Neuronal stem cell (in vitro differentiated cells): ENCODE results near the gene CHD2.

ENCODE experiments used
- DNase-seq: peaks from one replicate; pipeline ENCODE4 v3.0.0-alpha.2; 2013; ENCODE audit warnings: low spot score
- H2AFZ ChIP-seq: one replicate; pipeline ENCODE4 v1.6.1; 2013; ENCODE audit warnings: mild to moderate bottlenecking, low read length, inconsistent platforms
- H2AK5ac ChIP-seq: 2 replicates; pipeline ENCODE4 v1.6.1; 2013; ENCODE audit warnings: low read depth, mild to moderate bottlenecking, inconsistent platforms, low read length, moderate library complexity, mixed read lengths
- H2BK120ac ChIP-seq: 2 replicates; pipeline ENCODE4 v1.6.1; 2013; ENCODE audit warnings: low read depth, mild to moderate bottlenecking, inconsistent platforms, low read length, moderate library complexity, mixed read lengths
- H2BK12ac ChIP-seq: one replicate; pipeline ENCODE4 v1.6.1; 2013; ENCODE audit warnings: low read length, inconsistent platforms
- H2BK15ac ChIP-seq: 2 replicates; pipeline ENCODE4 v1.6.1; 2013; ENCODE audit warnings: mild to moderate bottlenecking, low read length, inconsistent platforms, mixed read lengths
- H2BK5ac ChIP-seq: one replicate; pipeline ENCODE4 v1.6.1; 2013; ENCODE audit warnings: inconsistent platforms, mild to moderate bottlenecking, low read length, moderate library complexity
- H3K14ac ChIP-seq: one replicate; pipeline ENCODE4 v1.6.1; 2013; ENCODE audit warnings: low read length, inconsistent platforms
- H3K18ac ChIP-seq: 2 replicates; pipeline ENCODE4 v1.6.1; 2013; ENCODE audit warnings: low read length, inconsistent platforms
- H3K23ac ChIP-seq: 2 replicates; pipeline ENCODE4 v1.6.1; 2013; ENCODE audit warnings: low read depth, mild to moderate bottlenecking, mixed read lengths, low read length, inconsistent platforms; ENCODE audit not compliant: poor library complexity
- H3K27ac ChIP-seq: replicated peaks from 3 replicates; pipeline ENCODE4 v1.5.1; 2013; ENCODE audit warnings: low read length, inconsistent platforms
- H3K27me3 ChIP-seq, 3 experiments: 2 replicates each; pipeline ENCODE4 v1.6.1; 2013; ENCODE audit warnings: low read length in 3 of 3, mild to moderate bottlenecking in 2 of 3, inconsistent platforms in 1 of 3, low read depth in 1 of 3, mixed read lengths in 1 of 3, moderate library complexity in 1 of 3; ENCODE audit not compliant: control insufficient read depth in 3 of 3, insufficient read depth in 3 of 3
- H3K36me3 ChIP-seq, 2 donors: replicated peaks in 1 of 2; 2 replicates each; pipeline ENCODE4 v1.6.1; 2013; ENCODE audit warnings: low read length in 2 of 2; ENCODE audit not compliant: control insufficient read depth in 2 of 2, insufficient read depth in 2 of 2
- H3K4ac ChIP-seq: 2 replicates; pipeline ENCODE4 v1.6.1; 2013; ENCODE audit warnings: inconsistent platforms, mild to moderate bottlenecking, low read length, moderate library complexity
- H3K4me1 ChIP-seq, 2 donors: 1 replicate in 1 of 2; 2 replicates in 1 of 2; pipeline ENCODE4 v1.6.1; 2013; ENCODE audit warnings: low read length in 2 of 2, low read depth in 1 of 2; ENCODE audit not compliant: control insufficient read depth in 2 of 2, insufficient read depth in 1 of 2
- H3K4me2 ChIP-seq: one replicate; pipeline ENCODE4 v1.6.1; 2013; ENCODE audit warnings: mild to moderate bottlenecking, low read length, inconsistent platforms; ENCODE audit not compliant: insufficient read depth, poor library complexity, severe bottlenecking
- H3K4me3 ChIP-seq, 2 donors: 2 replicates each; pipeline ENCODE4 v1.5.1; 2013; ENCODE audit warnings: low read length in 2 of 2, mild to moderate bottlenecking in 2 of 2, inconsistent platforms in 1 of 2, moderate library complexity in 1 of 2
- H3K79me1 ChIP-seq: one replicate; pipeline ENCODE4 v1.6.1; 2013; ENCODE audit warnings: low read depth, mild to moderate bottlenecking, inconsistent platforms, low read length, moderate library complexity
- H3K9ac ChIP-seq: one replicate; pipeline ENCODE4 v1.6.1; 2013; ENCODE audit warnings: mild to moderate bottlenecking, low read depth, low read length, inconsistent platforms; ENCODE audit not compliant: poor library complexity
- H3K9me3 ChIP-seq, 2 donors: replicated peaks in 1 of 2; 2 replicates each; pipeline versions ENCODE3 to v1.6.1; 2013; ENCODE audit warnings: low read length in 2 of 2, mild to moderate bottlenecking in 2 of 2, inconsistent platforms in 1 of 2, low read depth in 1 of 2, mixed read lengths in 1 of 2, moderate library complexity in 1 of 2; ENCODE audit not compliant: control insufficient read depth in 2 of 2, insufficient read depth in 1 of 2
- H4K8ac ChIP-seq: one replicate; pipeline ENCODE4 v1.6.1; 2013; ENCODE audit warnings: low read depth, mild to moderate bottlenecking, inconsistent platforms, low read length, moderate library complexity
- H4K91ac ChIP-seq: one replicate; pipeline ENCODE4 v1.6.1; 2013; ENCODE audit warnings: low read length, low read depth, mild to moderate bottlenecking, inconsistent platforms; ENCODE audit not compliant: poor library complexity
- WGBS, 2 donors: extraction: QIAGEN DNeasy Blood & Tissue Kit; methylation state at CpG; one replicate each; pipeline ENCODE4 v1.1.7; 2013; ENCODE audit warnings: missing lambda C conversion rate in 2 of 2, mixed read lengths in 1 of 2; ENCODE audit not compliant: insufficient read length in 2 of 2, insufficient replicate concordance in 1 of 2; ENCODE audit errors: extremely low coverage in 2 of 2; 5-methylcytosine and 5-hydroxymethylcytosine counted together

CHD2 gene

DNA sequence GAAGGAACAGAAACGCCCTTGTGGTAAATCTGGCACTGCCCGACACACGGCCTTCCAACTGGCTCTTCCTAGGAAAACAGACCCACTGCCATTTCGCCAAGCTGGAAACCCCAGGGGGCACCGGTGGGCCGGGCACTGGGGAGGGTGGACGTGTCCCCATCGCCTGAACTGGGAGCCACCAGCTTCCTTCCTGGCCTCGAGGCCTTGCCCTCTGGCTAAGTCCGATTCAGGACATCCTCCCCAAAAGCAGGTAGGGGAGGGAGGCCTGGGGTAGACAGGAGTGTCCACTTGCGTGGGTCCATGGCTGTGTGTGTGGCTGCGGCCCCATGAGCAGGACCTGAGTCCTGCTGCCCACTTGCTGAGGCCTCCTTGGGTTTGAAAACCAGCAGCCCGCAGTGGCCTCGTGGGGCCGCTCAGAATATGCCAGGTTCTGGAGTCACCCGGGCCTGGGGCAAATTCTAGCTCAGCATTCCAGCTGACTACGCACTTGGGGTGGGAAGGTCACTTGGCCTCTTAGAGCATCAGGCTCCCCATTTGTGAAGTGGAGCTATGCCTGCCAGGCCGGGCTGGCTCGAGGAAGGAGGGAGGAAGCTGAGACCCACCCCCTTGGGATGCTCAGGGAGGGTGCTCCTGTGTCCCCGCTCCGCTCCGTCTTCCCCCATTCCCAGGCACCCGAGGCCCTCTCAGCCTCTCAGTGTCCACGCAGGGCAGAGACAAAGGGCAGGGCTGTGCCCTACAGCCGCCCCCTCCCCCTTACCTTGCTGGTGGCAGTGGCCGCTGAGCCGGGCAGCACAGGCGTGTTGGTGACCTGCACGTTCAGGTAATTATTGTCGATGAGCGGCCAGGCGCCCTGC lies 151.3 kb downstream of the CHD2 start:
- Histone ChIP-seq H3K9me3 (peaks cover 9 to 22% of the 10 kb centered on the region in 2 donors), H2AFZ (no peak overlapping the region), H3K4ac (no peak overlapping the region), H3K36me3 (peaks cover 91 to 100% of the 10 kb centered on the region in 2 donors), H2BK12ac (no peak overlapping the region), H2AK5ac (peak overlapping the region; percentile 38), H4K8ac (no peak overlapping the region), H3K27me3 (no peaks in the 10 kb centered on the region), H3K4me3 (no peak overlapping the region), H2BK5ac (peak overlapping the region; percentile 33), H3K4me1 (peaks cover 0 to 11% of the 10 kb centered on the region in 2 donors), H3K14ac (peak overlapping the region; percentile 3), H3K23ac (peak overlapping the region; percentile 44), H3K4me2 (no peak overlapping the region), H3K18ac (peak overlapping the region; percentile 78), H2BK120ac (no peak overlapping the region), H3K9ac (peak overlapping the region; percentile 54), H4K91ac (no peak overlapping the region), H3K27ac (no peak overlapping the region), H3K79me1 (peaks cover 56% of the 10 kb centered on the region), H2BK15ac (no peak overlapping the region)
- no CpG with 5 or more reads among the region's 32 CpGs for WGBS, 2 donors
- DNase-seq: no peak

DNA sequence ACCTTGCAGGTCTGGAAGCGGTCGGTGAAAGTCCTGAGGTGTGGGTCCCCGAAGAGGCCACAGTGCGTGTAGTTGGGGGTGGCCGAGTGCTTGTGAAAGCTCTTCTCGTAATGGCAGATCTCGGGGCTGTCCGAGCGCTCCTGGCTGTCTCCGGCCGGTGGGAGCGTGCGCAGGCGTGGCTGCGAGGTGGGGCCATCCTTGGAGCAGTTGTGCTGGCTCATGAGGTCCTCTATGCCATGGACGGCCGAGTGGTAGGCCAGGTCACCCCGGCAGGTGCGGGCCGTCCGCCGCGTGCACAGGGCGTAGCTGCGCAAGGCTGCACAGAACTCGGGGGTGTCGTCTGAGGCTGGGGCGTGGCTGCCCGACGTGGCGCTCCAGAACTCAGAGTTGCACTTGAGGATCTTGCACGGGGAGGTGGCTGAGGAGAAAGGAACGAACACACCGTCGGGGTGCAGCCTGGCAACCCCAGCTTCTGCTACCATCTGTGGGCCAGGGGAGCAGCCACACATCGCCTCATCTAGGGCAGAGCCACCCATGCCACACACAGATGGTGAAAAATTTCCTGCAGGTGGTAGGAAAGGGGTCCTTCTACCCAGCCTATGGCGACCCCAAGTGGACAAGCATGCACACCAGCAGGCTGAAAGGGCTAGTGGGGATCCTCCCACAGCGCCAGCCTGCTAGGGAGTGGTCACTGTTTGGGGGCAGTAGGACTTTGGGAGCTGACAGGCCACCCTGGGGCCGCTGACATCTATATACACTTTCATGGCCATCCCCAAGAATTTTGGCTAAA lies 152.2 kb downstream of the CHD2 start:
- H2AK5ac ChIP-seq: no peak overlapping the region
- H3K4me3 ChIP-seq: no peak overlapping the region
- peak overlapping the region; percentile 5 for H3K18ac ChIP-seq
- H3K9me3 ChIP-seq: peaks cover 5 to 14% of the 10 kb centered on the region in 2 donors
- H4K8ac ChIP-seq: no peak overlapping the region
- peak overlapping the region; percentile 33 for H2BK5ac ChIP-seq
- H3K4ac ChIP-seq: no peak overlapping the region
- WGBS, 2 donors: no CpG with 5 or more reads among the region's 39 CpGs
- H3K9ac ChIP-seq: no peak overlapping the region
- H3K27ac ChIP-seq: no peak overlapping the region
- no peak overlapping the region for H2BK15ac ChIP-seq
- H4K91ac ChIP-seq: no peak overlapping the region
- peak overlapping the region; percentile 80 for H3K23ac ChIP-seq
- H2BK120ac ChIP-seq: no peak overlapping the region
- peak overlapping the region; percentile 3 for H3K14ac ChIP-seq
- peaks cover 91 to 100% of the 10 kb centered on the region in 2 donors for H3K36me3 ChIP-seq
- no peak for DNase-seq
- H3K4me2 ChIP-seq: no peak overlapping the region
- H2BK12ac ChIP-seq: no peak overlapping the region
- H3K4me1 ChIP-seq: peaks cover 0 to 18% of the 10 kb centered on the region in 2 donors
- peaks cover 56% of the 10 kb centered on the region for H3K79me1 ChIP-seq
- H2AFZ ChIP-seq: no peak overlapping the region
- H3K27me3 ChIP-seq: no peaks in the 10 kb centered on the region

DNA sequence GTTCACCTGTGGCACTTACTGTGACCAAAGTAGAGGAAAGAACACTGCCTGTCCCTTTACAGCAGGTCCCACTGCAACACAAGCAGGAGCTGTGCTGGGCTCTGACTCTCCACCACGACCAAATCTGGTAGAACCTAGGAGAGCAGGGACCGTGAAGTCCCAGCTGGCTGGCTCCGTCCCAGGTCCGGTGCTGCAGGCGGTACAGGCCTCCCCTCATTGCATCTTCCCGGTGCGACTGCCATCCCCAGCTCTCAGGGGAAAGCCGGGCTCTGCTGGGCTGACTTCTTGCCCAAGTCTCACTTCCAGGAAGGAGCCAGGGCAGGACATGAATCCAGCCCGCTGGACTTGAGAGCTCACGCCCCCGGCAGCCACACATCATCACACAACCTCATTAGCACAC lies 155.1 kb downstream of the CHD2 start:
- no peaks in the 10 kb centered on the region for H3K27me3 ChIP-seq
- H3K4me3 ChIP-seq: no peak overlapping the region
- no peak overlapping the region for H2AFZ ChIP-seq
- peaks cover 55% of the 10 kb centered on the region for H3K79me1 ChIP-seq
- no peak overlapping the region for H2AK5ac ChIP-seq
- no peak overlapping the region for H3K14ac ChIP-seq
- no peak for DNase-seq
- peak overlapping the region; percentile 38 for H3K27ac ChIP-seq
- H3K36me3 ChIP-seq: peaks cover 79 to 100% of the 10 kb centered on the region in 2 donors
- peaks cover 2 to 39% of the 10 kb centered on the region in 2 donors for H3K4me1 ChIP-seq
- no peak overlapping the region for H2BK12ac ChIP-seq
- no CpG with 5 or more reads among the region's 11 CpGs for WGBS, 2 donors
- H3K9ac ChIP-seq: peak overlapping the region; percentile 27
- no peak overlapping the region for H2BK120ac ChIP-seq
- H3K23ac ChIP-seq: no peak overlapping the region
- H3K4me2 ChIP-seq: no peak overlapping the region
- H2BK15ac ChIP-seq: no peak overlapping the region
- no peak overlapping the region for H3K4ac ChIP-seq
- H3K18ac ChIP-seq: no peak overlapping the region
- H4K91ac ChIP-seq: no peak overlapping the region
- no peaks in the 10 kb centered on the region for H3K9me3 ChIP-seq
- H2BK5ac ChIP-seq: no peak overlapping the region
- no peak overlapping the region for H4K8ac ChIP-seq

DNA sequence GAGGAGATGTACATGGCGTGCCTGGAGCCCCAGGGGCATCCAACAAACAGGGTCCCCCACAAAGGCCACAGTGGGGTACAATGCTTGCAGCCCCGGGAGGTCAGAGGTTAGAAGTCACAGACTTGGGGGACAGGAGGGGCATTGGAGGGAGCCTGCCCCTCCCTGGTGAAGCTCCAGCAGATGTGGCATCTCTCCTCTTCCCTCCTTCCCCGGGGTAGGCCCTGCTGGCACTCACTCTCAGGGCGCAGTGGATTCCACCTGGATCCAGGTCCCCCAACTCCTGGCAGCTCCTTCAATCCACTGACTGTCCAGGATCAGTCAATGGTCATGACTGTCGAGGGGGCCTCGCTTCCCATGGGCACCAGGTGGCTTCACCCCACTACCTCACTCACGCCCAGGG lies 156.7 kb downstream of the CHD2 start:
- H3K4me2 ChIP-seq: no peak overlapping the region
- DNase-seq: no peak
- H3K4me1 ChIP-seq: peaks cover 17 to 52% of the 10 kb centered on the region in 2 donors
- H4K91ac ChIP-seq: no peak overlapping the region
- H3K14ac ChIP-seq: no peak overlapping the region
- WGBS, 2 donors: no CpG with 5 or more reads among the region's 7 CpGs
- H3K36me3 ChIP-seq: peaks cover 71 to 97% of the 10 kb centered on the region in 2 donors
- no peak overlapping the region for H3K23ac ChIP-seq
- no peak overlapping the region for H3K4ac ChIP-seq
- H3K18ac ChIP-seq: no peak overlapping the region
- H3K9ac ChIP-seq: no peak overlapping the region
- peak overlapping the region; percentile 24 for H4K8ac ChIP-seq
- no peak overlapping the region for H2AK5ac ChIP-seq
- no peaks in the 10 kb centered on the region for H3K9me3 ChIP-seq
- H3K79me1 ChIP-seq: peaks cover 46% of the 10 kb centered on the region
- H2AFZ ChIP-seq: no peak overlapping the region
- no peak overlapping the region for H2BK5ac ChIP-seq
- no peaks in the 10 kb centered on the region for H3K27me3 ChIP-seq
- no peak overlapping the region for H2BK15ac ChIP-seq
- H3K27ac ChIP-seq: peak overlapping the region; percentile 47
- no peak overlapping the region for H3K4me3 ChIP-seq
- no peak overlapping the region for H2BK120ac ChIP-seq
- H2BK12ac ChIP-seq: no peak overlapping the region
